ENCODE measurements around the gene LRP1. TPM values are rescaled to one million over a fixed set of nuclear protein-coding genes. Genes with fewer than 3 reads are reported as not detected.
A peak's percentile ranks its signal among the peaks of the same experiment; 100 is the strongest.

Gene LRP1
- total and polyA plus RNA-seq, 2 of the 13 experiments (the other 11 are each of a cell fraction or from before 2014, with no cell fraction given) = 14.7 to 30.8 TPM

DNA sequence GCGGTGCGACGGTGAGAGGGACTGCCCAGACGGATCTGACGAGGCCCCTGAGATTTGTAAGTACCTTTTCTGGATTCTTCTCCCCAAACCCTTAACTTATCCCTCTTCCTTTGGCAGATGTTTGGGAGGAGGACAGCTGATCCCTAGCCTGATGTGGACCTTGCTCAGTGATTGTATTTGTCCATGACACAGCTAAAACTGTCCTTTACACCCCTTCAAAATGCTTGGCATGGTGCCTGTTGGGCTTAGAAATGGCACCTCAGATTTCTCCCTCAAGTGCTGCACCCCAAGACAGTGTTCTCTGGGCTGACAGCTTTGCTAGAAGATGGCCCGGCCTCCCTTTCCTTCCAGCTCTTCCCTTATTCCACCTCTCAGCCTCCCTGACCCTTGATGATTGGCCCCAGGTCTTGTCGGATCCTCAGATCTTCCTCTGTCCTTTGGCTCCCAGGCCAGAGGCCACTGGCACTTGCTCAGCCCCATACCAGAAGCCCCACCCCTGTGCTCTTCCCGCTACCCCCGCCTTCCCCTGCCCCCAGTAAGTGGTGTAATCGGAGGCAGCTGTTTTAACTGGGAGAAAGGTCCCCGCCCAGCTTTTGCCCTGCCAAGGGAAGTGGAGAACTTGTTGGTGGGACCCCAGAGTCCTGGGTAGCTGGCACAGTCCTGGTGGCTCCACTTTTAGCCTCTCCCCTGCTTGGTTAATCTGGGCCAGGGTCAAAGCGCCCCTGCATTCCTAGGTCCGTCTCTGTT is 10.4 kb downstream of the LRP1 start (continued):
- TF ChIP-seq MAZ (IDR thresholded peaks at IDR 0.05; ENCODE audit: borderline replicate concordance, low read depth, low read length) = peak; percentile 91
- TF ChIP-seq MAZ (CRISPR knock-in tag; IDR thresholded peaks at IDR 0.05; ENCODE audit: low read depth) = peak; percentile 46; the same call in 1 of the 2 replicates
- TF ChIP-seq RARA (CRISPR knock-in tag; IDR thresholded peaks at IDR 0.05) = peak; percentile 84
- TF ChIP-seq, protein P1, sequence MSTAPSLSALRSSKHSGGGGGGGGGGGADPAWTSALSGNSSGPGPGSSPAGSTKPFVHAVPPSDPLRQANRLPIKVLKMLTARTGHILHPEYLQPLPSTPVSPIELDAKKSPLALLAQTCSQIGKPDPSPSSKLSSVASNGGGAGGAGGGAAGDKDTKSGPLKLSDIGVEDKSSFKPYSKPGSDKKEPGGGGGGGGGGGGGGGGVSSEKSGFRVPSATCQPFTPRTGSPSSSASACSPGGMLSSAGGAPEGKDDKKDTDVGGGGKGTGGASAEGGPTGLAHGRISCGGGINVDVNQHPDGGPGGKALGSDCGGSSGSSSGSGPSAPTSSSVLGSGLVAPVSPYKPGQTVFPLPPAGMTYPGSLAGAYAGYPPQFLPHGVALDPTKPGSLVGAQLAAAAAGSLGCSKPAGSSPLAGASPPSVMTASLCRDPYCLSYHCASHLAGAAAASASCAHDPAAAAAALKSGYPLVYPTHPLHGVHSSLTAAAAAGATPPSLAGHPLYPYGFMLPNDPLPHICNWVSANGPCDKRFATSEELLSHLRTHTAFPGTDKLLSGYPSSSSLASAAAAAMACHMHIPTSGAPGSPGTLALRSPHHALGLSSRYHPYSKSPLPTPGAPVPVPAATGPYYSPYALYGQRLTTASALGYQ (CRISPR knock-in tag; IDR thresholded peaks at IDR 0.05) = peak; percentile 34; the same call in 1 of the 2 replicates
- TF ChIP-seq DNMT3B (CRISPR knock-in tag; conservative IDR thresholded peaks at IDR 0.05) = no peak
- TF ChIP-seq, protein P2, sequence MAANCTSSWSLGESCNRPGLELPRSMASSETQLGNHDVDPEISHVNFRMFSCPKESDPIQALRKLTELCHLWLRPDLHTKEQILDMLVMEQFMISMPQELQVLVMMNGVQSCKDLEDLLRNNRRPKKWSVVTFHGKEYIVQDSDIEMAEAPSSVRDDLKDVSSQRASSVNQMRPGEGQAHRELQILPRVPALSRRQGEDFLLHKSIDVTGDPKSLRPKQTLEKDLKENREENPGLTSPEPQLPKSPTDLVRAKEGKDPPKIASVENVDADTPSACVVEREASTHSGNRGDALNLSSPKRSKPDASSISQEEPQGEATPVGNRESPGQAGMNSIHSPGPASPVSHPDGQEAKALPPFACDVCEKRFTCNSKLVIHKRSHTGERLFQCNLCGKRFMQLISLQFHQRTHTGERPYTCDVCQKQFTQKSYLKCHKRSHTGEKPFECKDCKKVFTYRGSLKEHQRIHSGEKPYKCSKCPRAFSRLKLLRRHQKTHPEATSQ (CRISPR knock-in tag; IDR thresholded peaks at IDR 0.05; ENCODE audit: borderline replicate concordance) = no peak
- TF ChIP-seq, protein P3, sequence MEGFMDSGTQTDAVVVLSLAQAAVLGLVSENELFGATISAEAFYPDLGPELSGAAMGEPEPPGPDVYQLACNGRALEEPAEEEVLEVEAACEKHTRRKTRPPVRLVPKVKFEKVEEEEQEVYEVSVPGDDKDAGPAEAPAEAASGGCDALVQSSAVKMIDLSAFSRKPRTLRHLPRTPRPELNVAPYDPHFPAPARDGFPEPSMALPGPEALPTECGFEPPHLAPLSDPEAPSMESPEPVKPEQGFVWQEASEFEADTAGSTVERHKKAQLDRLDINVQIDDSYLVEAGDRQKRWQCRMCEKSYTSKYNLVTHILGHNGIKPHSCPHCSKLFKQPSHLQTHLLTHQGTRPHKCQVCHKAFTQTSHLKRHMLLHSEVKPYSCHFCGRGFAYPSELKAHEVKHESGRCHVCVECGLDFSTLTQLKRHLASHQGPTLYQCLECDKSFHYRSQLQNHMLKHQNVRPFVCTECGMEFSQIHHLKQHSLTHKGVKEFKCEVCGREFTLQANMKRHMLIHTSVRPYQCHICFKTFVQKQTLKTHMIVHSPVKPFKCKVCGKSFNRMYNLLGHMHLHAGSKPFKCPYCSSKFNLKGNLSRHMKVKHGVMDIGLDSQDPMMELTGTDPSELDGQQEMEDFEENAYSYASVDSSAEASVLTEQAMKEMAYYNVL (CRISPR knock-in tag; IDR thresholded peaks at IDR 0.05; ENCODE audit: borderline replicate concordance) = peak; percentile 84
- no peak for TF ChIP-seq HNRNPLL (IDR thresholded peaks at IDR 0.05; ENCODE audit: low read depth, low read length, poor library complexity, severe bottlenecking)
- TF ChIP-seq ZBTB7B (CRISPR knock-in tag; IDR thresholded peaks at IDR 0.05) = 0 out of 2 replicates have a peak, but pooled peaks have one; percentile 30
- TF ChIP-seq, protein P4, sequence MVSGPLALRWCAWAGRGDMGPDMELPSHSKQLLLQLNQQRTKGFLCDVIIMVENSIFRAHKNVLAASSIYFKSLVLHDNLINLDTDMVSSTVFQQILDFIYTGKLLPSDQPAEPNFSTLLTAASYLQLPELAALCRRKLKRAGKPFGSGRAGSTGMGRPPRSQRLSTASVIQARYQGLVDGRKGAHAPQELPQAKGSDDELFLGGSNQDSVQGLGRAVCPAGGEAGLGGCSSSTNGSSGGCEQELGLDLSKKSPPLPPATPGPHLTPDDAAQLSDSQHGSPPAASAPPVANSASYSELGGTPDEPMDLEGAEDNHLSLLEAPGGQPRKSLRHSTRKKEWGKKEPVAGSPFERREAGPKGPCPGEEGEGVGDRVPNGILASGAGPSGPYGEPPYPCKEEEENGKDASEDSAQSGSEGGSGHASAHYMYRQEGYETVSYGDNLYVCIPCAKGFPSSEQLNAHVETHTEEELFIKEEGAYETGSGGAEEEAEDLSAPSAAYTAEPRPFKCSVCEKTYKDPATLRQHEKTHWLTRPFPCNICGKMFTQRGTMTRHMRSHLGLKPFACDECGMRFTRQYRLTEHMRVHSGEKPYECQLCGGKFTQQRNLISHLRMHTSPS (CRISPR knock-in tag; IDR thresholded peaks at IDR 0.05; ENCODE audit: low read depth) = peak; percentile 66; the same call in 1 of the 2 replicates
- TF ChIP-seq, protein P5, sequence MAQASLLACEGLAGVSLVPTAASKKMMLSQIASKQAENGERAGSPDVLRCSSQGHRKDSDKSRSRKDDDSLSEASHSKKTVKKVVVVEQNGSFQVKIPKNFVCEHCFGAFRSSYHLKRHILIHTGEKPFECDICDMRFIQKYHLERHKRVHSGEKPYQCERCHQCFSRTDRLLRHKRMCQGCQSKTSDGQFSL (CRISPR knock-in tag; IDR thresholded peaks at IDR 0.05) = 0 out of 2 replicates have a peak, but pooled peaks have one; percentile 18
- TF ChIP-seq, protein P6, sequence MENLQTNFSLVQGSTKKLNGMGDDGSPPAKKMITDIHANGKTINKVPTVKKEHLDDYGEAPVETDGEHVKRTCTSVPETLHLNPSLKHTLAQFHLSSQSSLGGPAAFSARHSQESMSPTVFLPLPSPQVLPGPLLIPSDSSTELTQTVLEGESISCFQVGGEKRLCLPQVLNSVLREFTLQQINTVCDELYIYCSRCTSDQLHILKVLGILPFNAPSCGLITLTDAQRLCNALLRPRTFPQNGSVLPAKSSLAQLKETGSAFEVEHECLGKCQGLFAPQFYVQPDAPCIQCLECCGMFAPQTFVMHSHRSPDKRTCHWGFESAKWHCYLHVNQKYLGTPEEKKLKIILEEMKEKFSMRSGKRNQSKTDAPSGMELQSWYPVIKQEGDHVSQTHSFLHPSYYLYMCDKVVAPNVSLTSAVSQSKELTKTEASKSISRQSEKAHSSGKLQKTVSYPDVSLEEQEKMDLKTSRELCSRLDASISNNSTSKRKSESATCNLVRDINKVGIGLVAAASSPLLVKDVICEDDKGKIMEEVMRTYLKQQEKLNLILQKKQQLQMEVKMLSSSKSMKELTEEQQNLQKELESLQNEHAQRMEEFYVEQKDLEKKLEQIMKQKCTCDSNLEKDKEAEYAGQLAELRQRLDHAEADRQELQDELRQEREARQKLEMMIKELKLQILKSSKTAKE (CRISPR knock-in tag; IDR thresholded peaks at IDR 0.05; ENCODE audit: borderline replicate concordance) = 0 out of 2 replicates have a peak, but pooled peaks have one; percentile 28
- 0 out of 2 replicates have a peak, but pooled peaks have one; percentile 71 for TF ChIP-seq HNF4G (IDR thresholded peaks at IDR 0.05; ENCODE audit: borderline replicate concordance, low read depth, low read length)
- TF ChIP-seq HNF4G (CRISPR knock-in tag; IDR thresholded peaks at IDR 0.05; ENCODE audit: borderline replicate concordance, low read depth) = no peak; the same call in 1 of the 2 replicates
- TF ChIP-seq SALL1 (CRISPR knock-in tag; IDR thresholded peaks at IDR 0.05) = peak; percentile 62

Measured in HepG2 (cell line).